Trophoblast cell (in vitro differentiated cells and primary cell): ENCODE results near the gene MCTP1.
A peak's percentile ranks its signal among the peaks of the same experiment; 100 is the strongest.

Experiments
- DNase-seq, 2 donors: peaks; one replicate each; pipeline ENCODE4 v3.0.0-alpha.2; 2016
- H2AFZ ChIP-seq: 2 replicates; pipeline ENCODE4 v1.6.1; 2013; ENCODE audit warnings: low read length, moderate library complexity, mild to moderate bottlenecking; ENCODE audit not compliant: insufficient read depth, poor library complexity
- H2AK5ac ChIP-seq: 2 replicates; pipeline ENCODE4 v1.6.1; 2013; ENCODE audit warnings: mild to moderate bottlenecking, low read length
- H2BK120ac ChIP-seq: 2 replicates; pipeline ENCODE4 v1.6.1; 2013; ENCODE audit warnings: low read length, mild to moderate bottlenecking, moderate library complexity; ENCODE audit not compliant: insufficient read depth, poor library complexity
- H2BK12ac ChIP-seq: 2 replicates; pipeline ENCODE4 v1.6.1; 2013; ENCODE audit warnings: mild to moderate bottlenecking, low read length, moderate library complexity
- H2BK5ac ChIP-seq: 2 replicates; pipeline ENCODE4 v1.6.1; 2013; ENCODE audit warnings: low read length, low read depth, moderate library complexity, mild to moderate bottlenecking; ENCODE audit not compliant: poor library complexity
- H3K14ac ChIP-seq: 2 replicates; pipeline ENCODE4 v1.6.1; 2013; ENCODE audit warnings: mild to moderate bottlenecking, low read length
- H3K18ac ChIP-seq: 2 replicates; pipeline ENCODE4 v1.6.1; 2013; ENCODE audit warnings: mild to moderate bottlenecking, low read length
- H3K23ac ChIP-seq: 2 replicates; pipeline ENCODE4 v1.6.1; 2013; ENCODE audit warnings: low read length
- H3K27ac ChIP-seq: 2 replicates; pipeline ENCODE4 v1.5.1; 2013; ENCODE audit warnings: low read depth, mild to moderate bottlenecking, inconsistent platforms, low read length, moderate library complexity
- H3K27me3 ChIP-seq: 2 replicates; pipeline ENCODE4 v1.6.1; 2013; ENCODE audit warnings: inconsistent platforms, mild to moderate bottlenecking, low read length, moderate library complexity; ENCODE audit not compliant: insufficient read depth
- H3K36me3 ChIP-seq, 2 experiments: 1 replicate in 1 of 2; 2 replicates in 1 of 2; pipeline ENCODE4 v1.6.1; 2013; ENCODE audit warnings: low read length in 2 of 2, mild to moderate bottlenecking in 2 of 2, moderate library complexity in 1 of 2; ENCODE audit not compliant: insufficient read depth in 2 of 2, control insufficient read depth in 1 of 2
- H3K4ac ChIP-seq: 2 replicates; pipeline ENCODE4 v1.6.1; 2013; ENCODE audit warnings: low read depth, mild to moderate bottlenecking, low read length, moderate library complexity
- H3K4me1 ChIP-seq, 2 experiments: 1 replicate in 1 of 2; 2 replicates in 1 of 2; pipeline ENCODE4 v1.6.1; 2013; ENCODE audit warnings: low read length in 2 of 2, mild to moderate bottlenecking in 2 of 2, moderate library complexity in 1 of 2; ENCODE audit not compliant: insufficient read depth in 2 of 2, control insufficient read depth in 1 of 2
- H3K4me2 ChIP-seq: 2 replicates; pipeline ENCODE4 v1.6.1; 2013; ENCODE audit warnings: inconsistent platforms, mild to moderate bottlenecking, low read length, moderate library complexity
- H3K4me3 ChIP-seq: 2 replicates; pipeline ENCODE4 v1.5.1; 2013; ENCODE audit warnings: mild to moderate bottlenecking, low read depth, low read length, inconsistent platforms
- H3K79me1 ChIP-seq: one replicate; pipeline ENCODE4 v1.6.1; 2013; ENCODE audit warnings: low read length
- H3K79me2 ChIP-seq: 2 replicates; pipeline ENCODE4 v1.6.1; 2013; ENCODE audit warnings: low read length, mild to moderate bottlenecking; ENCODE audit not compliant: control insufficient read depth, insufficient read depth, poor library complexity
- H3K9ac ChIP-seq: 2 replicates; pipeline ENCODE4 v1.6.1; 2013; ENCODE audit warnings: mild to moderate bottlenecking, low read length
- H3K9me3 ChIP-seq: 2 replicates; pipeline ENCODE4 v1.6.1; 2013; ENCODE audit warnings: low read depth, mild to moderate bottlenecking, control low read depth, inconsistent platforms, low read length; ENCODE audit not compliant: insufficient read depth
- H4K12ac ChIP-seq: 2 replicates; pipeline ENCODE4 v1.6.1; 2013; ENCODE audit warnings: low read depth, mild to moderate bottlenecking, low read length, moderate library complexity
- H4K8ac ChIP-seq: 2 replicates; pipeline ENCODE4 v1.6.1; 2013; ENCODE audit warnings: low read depth, mild to moderate bottlenecking, low read length, moderate library complexity
- H4K91ac ChIP-seq: one replicate; pipeline ENCODE4 v1.6.1; 2013; ENCODE audit warnings: low read depth, mild to moderate bottlenecking, low read length, moderate library complexity
- WGBS: extraction: QIAGEN DNeasy Blood & Tissue Kit; methylation state at CpG from one replicate; pipeline ENCODE4 v1.1.7; 2013; ENCODE audit warnings: missing lambda C conversion rate; ENCODE audit not compliant: insufficient read length, insufficient coverage; ENCODE audit errors: extremely low coverage; 5-methylcytosine and 5-hydroxymethylcytosine counted together

MCTP1 gene

DNA sequence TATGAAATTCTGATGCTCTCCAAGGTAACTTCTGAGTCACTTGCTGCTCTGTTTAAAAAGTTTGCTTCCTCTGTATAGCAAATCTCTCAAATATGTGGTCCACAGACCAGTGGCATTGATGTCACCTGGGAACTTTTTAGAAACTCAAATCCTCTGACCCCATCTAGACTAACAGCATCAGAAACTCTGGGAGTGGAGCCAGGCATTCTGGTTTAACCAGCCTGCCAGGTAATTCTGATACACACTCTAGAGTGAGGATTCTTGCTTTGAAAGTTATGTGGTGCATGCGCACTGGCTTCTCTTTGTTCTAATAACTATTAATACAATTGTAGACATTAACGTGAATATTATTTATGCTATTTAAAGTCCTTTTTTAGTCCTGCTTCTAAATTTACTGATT, 368.3 kb downstream of the MCTP1 start:
- H3K18ac ChIP-seq = no peak overlapping the region
- H4K8ac ChIP-seq = no peak overlapping the region
- no CpG with 5 or more reads among the region's 2 CpGs for WGBS
- no peak overlapping the region for H3K9ac ChIP-seq
- H2AFZ ChIP-seq = no peak overlapping the region
- no peak overlapping the region for H3K23ac ChIP-seq
- H3K4me2 ChIP-seq = no peak overlapping the region
- no peaks in the 10 kb centered on the region for H3K36me3 ChIP-seq
- no peaks in the 10 kb centered on the region for H3K27me3 ChIP-seq
- no peak overlapping the region for H2BK120ac ChIP-seq
- H2BK5ac ChIP-seq = no peak overlapping the region
- no peak overlapping the region for H3K14ac ChIP-seq
- no peaks in the 10 kb centered on the region for H3K9me3 ChIP-seq
- peak; percentile 2 to 49 for DNase-seq
- no peak overlapping the region for H4K12ac ChIP-seq
- H3K4ac ChIP-seq = no peak overlapping the region
- no peak overlapping the region for H3K4me3 ChIP-seq
- no peak overlapping the region for H4K91ac ChIP-seq
- H2AK5ac ChIP-seq = no peak overlapping the region
- no peaks in the 10 kb centered on the region for H3K4me1 ChIP-seq
- H3K27ac ChIP-seq = no peak overlapping the region
- no peaks in the 10 kb centered on the region for H3K79me2 ChIP-seq
- no peak overlapping the region for H2BK12ac ChIP-seq
- no peaks in the 10 kb centered on the region for H3K79me1 ChIP-seq

DNA sequence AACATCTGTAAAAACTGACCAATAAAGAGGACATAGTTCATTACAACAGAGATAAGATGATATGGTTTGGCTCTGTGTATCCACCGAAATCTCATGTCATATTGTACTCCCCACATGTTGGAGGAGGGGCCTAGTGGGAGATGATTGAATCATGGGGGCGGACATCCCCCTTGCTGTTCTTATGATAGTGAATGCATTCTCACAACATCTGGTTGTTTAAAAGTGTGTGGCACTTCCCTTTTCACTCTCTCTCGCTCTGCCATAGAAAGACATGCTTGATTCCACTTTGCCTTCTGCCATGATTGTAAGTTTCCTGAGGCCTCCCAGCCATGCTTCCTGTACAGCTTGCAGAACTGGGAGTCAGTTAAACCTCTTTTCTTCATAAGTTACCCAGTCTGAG, 373.6 kb downstream of the MCTP1 start:
- H2BK12ac ChIP-seq = no peak overlapping the region
- WGBS = no CpG with 5 or more reads among the region's 3 CpGs

DNA sequence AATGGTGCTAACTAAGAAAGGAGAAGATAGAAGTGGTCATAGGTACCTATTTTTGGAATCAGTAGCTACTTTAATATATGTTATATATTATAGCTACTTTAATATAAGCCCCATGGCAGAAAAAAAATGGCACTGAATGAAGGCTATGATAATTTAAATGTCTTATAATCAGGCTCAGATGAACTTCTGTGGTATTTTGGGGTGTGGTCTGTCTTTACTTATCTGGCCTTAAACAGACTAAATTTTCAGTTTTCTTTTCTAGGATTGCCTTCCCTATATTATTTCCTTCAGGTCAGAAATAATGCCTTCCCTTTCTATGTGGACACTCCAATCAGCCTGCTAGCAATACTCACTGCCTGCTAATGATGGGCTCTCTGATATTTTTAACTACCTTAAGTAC, 374.2 kb downstream of the MCTP1 start:
- no peak for DNase-seq
- no peaks in the 10 kb centered on the region for H3K27me3 ChIP-seq
- no peak overlapping the region for H3K18ac ChIP-seq
- no peak overlapping the region for H4K91ac ChIP-seq
- no peak overlapping the region for H3K27ac ChIP-seq
- H3K4me3 ChIP-seq = no peak overlapping the region
- H3K79me2 ChIP-seq = no peaks in the 10 kb centered on the region
- H3K4ac ChIP-seq = no peak overlapping the region
- no peak overlapping the region for H2BK120ac ChIP-seq
- no peak overlapping the region for H3K9ac ChIP-seq
- H3K23ac ChIP-seq = no peak overlapping the region
- H3K4me1 ChIP-seq = no peaks in the 10 kb centered on the region
- H3K4me2 ChIP-seq = no peak overlapping the region
- no peak overlapping the region for H2BK5ac ChIP-seq
- H4K8ac ChIP-seq = no peak overlapping the region
- no peaks in the 10 kb centered on the region for H3K79me1 ChIP-seq
- H3K9me3 ChIP-seq = no peaks in the 10 kb centered on the region
- no peak overlapping the region for H3K14ac ChIP-seq
- H2AFZ ChIP-seq = no peak overlapping the region
- H4K12ac ChIP-seq = no peak overlapping the region
- no peak overlapping the region for H2AK5ac ChIP-seq
- no peak overlapping the region for H2BK12ac ChIP-seq
- H3K36me3 ChIP-seq = no peaks in the 10 kb centered on the region

More for the DNA sequence above, 373.6 kb downstream of the MCTP1 start:
- H3K9me3 ChIP-seq = no peaks in the 10 kb centered on the region
- H3K23ac ChIP-seq = no peak overlapping the region
- no peak overlapping the region for H4K12ac ChIP-seq
- H3K79me2 ChIP-seq = no peaks in the 10 kb centered on the region
- H3K9ac ChIP-seq = no peak overlapping the region
- H3K4me3 ChIP-seq = no peak overlapping the region
- no peak overlapping the region for H3K4ac ChIP-seq
- DNase-seq = no peak
- no peak overlapping the region for H4K91ac ChIP-seq
- H3K79me1 ChIP-seq = no peaks in the 10 kb centered on the region
- no peaks in the 10 kb centered on the region for H3K27me3 ChIP-seq
- H3K4me2 ChIP-seq = no peak overlapping the region
- no peak overlapping the region for H4K8ac ChIP-seq
- H2AFZ ChIP-seq = no peak overlapping the region
- H3K18ac ChIP-seq = no peak overlapping the region
- no peak overlapping the region for H3K14ac ChIP-seq
- no peaks in the 10 kb centered on the region for H3K4me1 ChIP-seq
- no peaks in the 10 kb centered on the region for H3K36me3 ChIP-seq
- H3K27ac ChIP-seq = no peak overlapping the region
- no peak overlapping the region for H2AK5ac ChIP-seq
- no peak overlapping the region for H2BK120ac ChIP-seq
- H2BK5ac ChIP-seq = no peak overlapping the region

DNA sequence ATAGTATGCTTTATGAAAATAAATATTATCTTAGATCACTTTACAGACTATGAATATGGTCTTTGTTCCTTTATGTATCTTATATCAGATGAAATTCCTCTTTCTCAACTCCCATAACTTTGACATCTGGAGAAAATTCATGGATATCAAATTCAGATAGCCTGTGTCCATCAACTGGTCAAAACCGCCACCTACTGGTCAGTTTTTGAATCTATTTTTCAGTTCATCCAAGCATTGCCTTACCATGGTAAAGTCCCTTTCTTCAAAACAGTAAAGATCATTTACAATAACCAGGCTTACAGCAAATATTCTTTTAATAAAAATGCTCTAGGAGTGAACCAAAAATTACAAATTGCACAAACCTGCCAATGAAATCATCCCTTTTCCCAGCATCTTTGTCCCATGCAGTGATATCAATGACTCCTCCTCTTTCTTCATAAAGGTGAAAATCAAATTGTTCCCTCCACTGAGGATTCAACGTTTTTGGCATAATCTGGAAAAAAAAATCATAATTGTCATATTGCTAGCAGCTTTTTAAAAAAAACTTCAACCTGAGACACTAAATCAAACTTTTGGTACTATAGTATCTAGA, 375.9 kb downstream of the MCTP1 start:
- no peaks in the 10 kb centered on the region for H3K9me3 ChIP-seq
- H3K23ac ChIP-seq = no peak overlapping the region
- H3K4ac ChIP-seq = no peak overlapping the region
- no peak overlapping the region for H4K91ac ChIP-seq
- peak in 1 of 2 donors; percentile 72 for DNase-seq
- H2AK5ac ChIP-seq = no peak overlapping the region
- no peak overlapping the region for H3K14ac ChIP-seq
- no peak overlapping the region for H4K12ac ChIP-seq
- H4K8ac ChIP-seq = no peak overlapping the region
- no peak overlapping the region for H3K18ac ChIP-seq
- WGBS = no CpG with 5 or more reads among the region's 2 CpGs
- H3K4me1 ChIP-seq = no peaks in the 10 kb centered on the region
- H3K27me3 ChIP-seq = no peaks in the 10 kb centered on the region
- H3K4me2 ChIP-seq = no peak overlapping the region
- H3K79me1 ChIP-seq = no peaks in the 10 kb centered on the region
- no peak overlapping the region for H2AFZ ChIP-seq
- H2BK12ac ChIP-seq = no peak overlapping the region
- no peak overlapping the region for H3K9ac ChIP-seq
- no peaks in the 10 kb centered on the region for H3K79me2 ChIP-seq
- no peaks in the 10 kb centered on the region for H3K36me3 ChIP-seq
- no peak overlapping the region for H3K27ac ChIP-seq
- no peak overlapping the region for H3K4me3 ChIP-seq
- H2BK5ac ChIP-seq = no peak overlapping the region
- H2BK120ac ChIP-seq = no peak overlapping the region
